Calu3 (cell line): ENCODE data around the gene STYXL2. TPM values are rescaled to one million over a fixed set of nuclear protein-coding genes. Genes with fewer than 3 reads are reported as not detected.
A peak's percentile ranks its signal among the peaks of the same experiment; 100 is the strongest.

Source experiments
- BruUV-seq: library from RNA; stranded (reverse); fragments of 400-500 nt; replicated peaks from 2 replicates; lab custom pipeline; 2021; lab: Mats Ljungman, UMichigan
- CTCF ChIA-PET: fragments of 300-600 bp; sonication (Branson Sonifier 250); formaldehyde crosslinking; loops from one replicate; lab custom pipeline; 2022; ENCODE audit warnings: antibody characterized with exemption; lab: Charles Lee
- DNase-seq: peaks from one replicate; pipeline ENCODE4 v3.0.0; 2022
- H3K27ac Mint-ChIP-seq: one replicate; pipeline ENCODE4 v1.8.0; 2022; ENCODE audit warnings: mixed read lengths; ENCODE audit not compliant: unreplicated experiment
- H3K27me3 Mint-ChIP-seq: one replicate; pipeline ENCODE4 v1.8.0; 2022; ENCODE audit warnings: mixed read lengths; ENCODE audit not compliant: unreplicated experiment
- H3K36me3 Mint-ChIP-seq: one replicate; pipeline ENCODE4 v1.8.0; 2022; ENCODE audit warnings: mild to moderate bottlenecking, moderate library complexity, mixed read lengths; ENCODE audit not compliant: insufficient read depth, unreplicated experiment
- H3K4me1 Mint-ChIP-seq: one replicate; pipeline ENCODE4 v1.8.0; 2022; ENCODE audit warnings: mild to moderate bottlenecking, low read depth, mixed read lengths; ENCODE audit not compliant: unreplicated experiment
- H3K4me3 Mint-ChIP-seq: one replicate; pipeline ENCODE4 v1.8.0; 2022; ENCODE audit warnings: mild to moderate bottlenecking, low read depth, moderate library complexity, mixed read lengths; ENCODE audit not compliant: unreplicated experiment
- H3K9me3 Mint-ChIP-seq: one replicate; pipeline ENCODE4 v1.8.0; 2022; ENCODE audit warnings: low read depth, mixed read lengths; ENCODE audit not compliant: unreplicated experiment
- CTCF ChIP-seq: fragments of 200-600 bp; IDR thresholded peaks from one replicate; pipeline ENCODE4 v1.8.0; 2022; ENCODE audit warnings: antibody characterized with exemption; ENCODE audit not compliant: unreplicated experiment
- intact Hi-C: fragments of 100-400 bp; cut with micrococcal nuclease; formaldehyde crosslinking; loops from one replicate; pipeline ENCODE4 v1.10.0; 2022; ENCODE audit not compliant: unreplicated experiment
- total RNA-seq: library from RNA; stranded (reverse); gene quantifications from 2 replicates; pipeline ENCODE4 v1.2.3, GENCODE V29; 2022

The STYXL2 gene
- total RNA-seq, 1 experiment from 2014 or later = not detected

- peaks cover 6% of the 10 kb centered on the region for H3K36me3 Mint-ChIP-seq
- TF ChIP-seq CTCF = no peak
- no peaks in the 10 kb centered on the region for H3K9me3 Mint-ChIP-seq
- H3K27ac Mint-ChIP-seq = no peak overlapping the region
- DNase-seq = no peak
- CTCF ChIA-PET = interaction anchor here (1.1 to 1.4 kb wide), 5 partner anchors 38 to 100 kb away, joined by 3 to 6 read pairs (median 4); partner anchors contain the start of gene POU2F1
- H3K27me3 Mint-ChIP-seq = peaks cover 20% of the 10 kb centered on the region
- intact Hi-C loops = loop anchor here (5.0 to 10.0 kb wide), 2 partner anchors 210 to 313 kb away; no protein-coding TSS in a partner anchor
- peak overlapping the region; percentile 78 for H3K4me3 Mint-ChIP-seq
- peaks cover 24% of the 10 kb centered on the region for H3K4me1 Mint-ChIP-seq
- BruUV-seq = no TSS peak
Observed at GRCh38 chr1:167122121-167122480, 28.2 kb downstream of the STYXL2 start.

DNA sequence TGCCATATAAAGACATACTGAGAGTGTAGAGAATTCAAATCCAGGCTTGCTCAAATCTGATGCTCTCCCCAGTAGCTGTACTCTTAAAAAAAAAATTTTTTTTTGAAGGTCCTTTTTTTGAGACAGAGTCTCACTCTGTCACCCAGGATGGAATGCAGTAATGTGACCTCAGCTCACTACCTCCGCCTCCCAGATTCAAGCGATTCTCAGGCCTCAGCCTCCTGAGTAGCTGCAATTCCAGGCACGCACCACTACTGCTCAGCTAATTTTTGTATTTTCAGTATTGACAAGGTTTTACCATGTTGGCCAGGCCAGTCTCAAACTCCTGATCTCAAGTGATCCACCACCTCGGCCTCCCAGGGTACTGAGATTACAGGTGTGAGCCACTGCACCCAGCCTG, 28.7 kb downstream of the STYXL2 start:
- Mint-ChIP-seq H3K9me3 (no peaks in the 10 kb centered on the region), H3K27ac (no peak overlapping the region), H3K4me1 (peaks cover 24% of the 10 kb centered on the region), H3K4me3 (no peak overlapping the region), H3K36me3 (peaks cover 6% of the 10 kb centered on the region), H3K27me3 (peaks cover 25% of the 10 kb centered on the region)
- intact Hi-C loops = loop anchor here (5.0 to 10.0 kb wide), 2 partner anchors 210 to 312 kb away; no protein-coding TSS in a partner anchor
- CTCF ChIA-PET = interaction anchor here (0.6 to 1.4 kb wide), 3 partner anchors 38 to 213 kb away, joined by 3 to 4 read pairs (median 3); no protein-coding TSS in a partner anchor
- TF ChIP-seq CTCF = no peak
- BruUV-seq = no TSS peak
- no peak for DNase-seq

GRCh38 chr1:167126317-167126716, 32.4 kb downstream of the STYXL2 start:
- CTCF ChIA-PET = interaction anchor here (0.5 to 1.1 kb wide), 3 partner anchors 14 to 166 kb away, joined by 3 to 4 read pairs (median 3); no protein-coding TSS in a partner anchor
- no peak for TF ChIP-seq CTCF
- Mint-ChIP-seq H3K27ac (no peak overlapping the region), H3K4me1 (peaks cover 9% of the 10 kb centered on the region), H3K9me3 (no peaks in the 10 kb centered on the region), H3K4me3 (no peak overlapping the region), H3K36me3 (peaks cover 2% of the 10 kb centered on the region), H3K27me3 (peaks cover 51% of the 10 kb centered on the region)
- intact Hi-C loops = loop anchor here (10.0 kb wide), 1 partner anchor 308 kb away; no protein-coding TSS in a partner anchor
- DNase-seq = no peak
- no TSS peak for BruUV-seq

- BruUV-seq = no TSS peak
- Mint-ChIP-seq H3K27me3 (peaks cover 51% of the 10 kb centered on the region), H3K4me3 (no peak overlapping the region), H3K27ac (no peak overlapping the region), H3K9me3 (no peaks in the 10 kb centered on the region), H3K36me3 (no peaks in the 10 kb centered on the region), H3K4me1 (peaks cover 4% of the 10 kb centered on the region)
- no peak for TF ChIP-seq CTCF
- CTCF ChIA-PET = interaction anchor here (0.5 to 1.1 kb wide), 3 partner anchors 15 to 165 kb away, joined by 3 to 4 read pairs (median 3); no protein-coding TSS in a partner anchor
- intact Hi-C loops = loop anchor here (10.0 kb wide), 1 partner anchor 308 kb away; no protein-coding TSS in a partner anchor
- DNase-seq = no peak
Observed at GRCh38 chr1:167126811-167127210, 32.9 kb downstream of the STYXL2 start.
